Peyer's patch (tissue), 4 donors: Measurements from ENCODE around the gene XPA.

Experiments used
- POLR2A ChIP-seq, 2 donors: fragments of 450-650 bp; IDR thresholded peaks; one replicate each; pipeline ENCODE4 v1.5.1; 2017; ENCODE audit warnings: antibody characterized with exemption in 2 of 2, mild to moderate bottlenecking in 2 of 2, moderate library complexity in 2 of 2
- TF ChIP-seq, protein P1 (sequence below), 6 experiments: fragments of 450-650 bp in 4 of 6; fragments of 200-600 bp in 2 of 6; sonication (generic) in 1 of 6; IDR thresholded peaks; one replicate each; pipeline ENCODE4 v1.5.1; 2017 to 2019; ENCODE audit warnings: antibody characterized with exemption in 6 of 6, mild to moderate bottlenecking in 3 of 6, moderate library complexity in 1 of 6

DNA sequence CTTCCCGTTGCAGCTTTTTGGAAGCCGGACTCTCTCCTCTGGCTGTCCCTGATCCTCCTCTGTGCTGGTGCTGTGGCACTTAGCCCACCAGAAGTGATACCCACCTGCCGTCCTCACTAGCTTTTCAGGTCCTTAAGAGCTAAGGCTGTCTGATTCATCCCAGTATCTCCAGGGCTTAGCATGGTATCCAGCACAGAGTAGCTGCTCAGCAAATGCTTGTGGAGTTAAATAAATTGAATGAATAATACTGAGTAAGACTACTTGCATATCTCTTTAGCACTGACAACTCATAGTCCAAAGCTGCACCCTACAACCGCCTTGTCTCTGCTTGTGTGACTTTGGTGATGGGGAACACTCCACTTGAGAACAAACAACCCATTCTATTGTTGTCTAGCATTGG, 7.7 kb upstream of the XPA start:
- TF ChIP-seq, protein P1, sequence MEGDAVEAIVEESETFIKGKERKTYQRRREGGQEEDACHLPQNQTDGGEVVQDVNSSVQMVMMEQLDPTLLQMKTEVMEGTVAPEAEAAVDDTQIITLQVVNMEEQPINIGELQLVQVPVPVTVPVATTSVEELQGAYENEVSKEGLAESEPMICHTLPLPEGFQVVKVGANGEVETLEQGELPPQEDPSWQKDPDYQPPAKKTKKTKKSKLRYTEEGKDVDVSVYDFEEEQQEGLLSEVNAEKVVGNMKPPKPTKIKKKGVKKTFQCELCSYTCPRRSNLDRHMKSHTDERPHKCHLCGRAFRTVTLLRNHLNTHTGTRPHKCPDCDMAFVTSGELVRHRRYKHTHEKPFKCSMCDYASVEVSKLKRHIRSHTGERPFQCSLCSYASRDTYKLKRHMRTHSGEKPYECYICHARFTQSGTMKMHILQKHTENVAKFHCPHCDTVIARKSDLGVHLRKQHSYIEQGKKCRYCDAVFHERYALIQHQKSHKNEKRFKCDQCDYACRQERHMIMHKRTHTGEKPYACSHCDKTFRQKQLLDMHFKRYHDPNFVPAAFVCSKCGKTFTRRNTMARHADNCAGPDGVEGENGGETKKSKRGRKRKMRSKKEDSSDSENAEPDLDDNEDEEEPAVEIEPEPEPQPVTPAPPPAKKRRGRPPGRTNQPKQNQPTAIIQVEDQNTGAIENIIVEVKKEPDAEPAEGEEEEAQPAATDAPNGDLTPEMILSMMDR (IDR thresholded peaks at IDR 0.05), result no peak
- TF ChIP-seq POLR2A (IDR thresholded peaks at IDR 0.05), result no peak
